HCT116 (cell line): ENCODE data around the gene SIGMAR1. TPM values are rescaled to one million over a fixed set of nuclear protein-coding genes. Genes with fewer than 3 reads are reported as not detected.

Experiments
- ATAC-seq: fragments of 200-7000 bp; cut with Tn5 transposase; 2 replicates; pipeline ENCODE4 v1.9.1; 2020; ENCODE audit warnings: mild to moderate bottlenecking, moderate library complexity
- BruUV-seq: library from RNA; stranded (reverse); fragments of 400-500 nt; replicated peaks from 2 replicates; lab custom pipeline; 2021; lab: Mats Ljungman, UMichigan
- CTCF ChIA-PET: fragments of 300-600 bp; sonication (Branson Sonifier 250); formaldehyde crosslinking; loops from one replicate; lab custom pipeline; 2021; ENCODE audit warnings: antibody characterized with exemption; lab: Charles Lee
- POLR2A ChIA-PET: fragments of 300-600, 350-600 bp; sonication (Branson Sonifier 250); formaldehyde crosslinking; loops from one replicate; lab custom pipeline; 2021; ENCODE audit warnings: antibody characterized with exemption; lab: Charles Lee
- RAD21 ChIA-PET, 2 experiments: fragments of 300-600 bp; sonication (Branson Sonifier 250); formaldehyde crosslinking; loops; one replicate each; lab custom pipeline; 2023; ENCODE audit warnings: low total read pairs in 2 of 2; ENCODE audit not compliant: uncharacterized antibody in 2 of 2, unreplicated experiment in 2 of 2, low non-redundant PET in 1 of 2; lab: Charles Lee
- DNase-seq: peaks from one replicate; pipeline ENCODE4 v3.0.0-alpha.2; 2010; ENCODE audit warnings: low read depth, low spot score
- H2AFZ ChIP-seq: fragments of 200-600 bp; shearing (Covaris generic), sonication (generic); 2 replicates; pipeline ENCODE4 v1.6.1; 2017; ENCODE audit warnings: low read depth, mixed run types, mixed read lengths, antibody characterized with exemption, low read length; ENCODE audit not compliant: poor library complexity, severe bottlenecking
- H3K27ac ChIP-seq: 2 replicates; pipeline ENCODE4 v1.5.1; 2012; ENCODE audit warnings: low read depth, low read length
- H3K27me3 ChIP-seq: fragments of 200-600 bp; sonication (generic); 2 replicates; pipeline ENCODE4 v1.6.1; 2016; ENCODE audit warnings: mixed run types, low read length, mixed read lengths; ENCODE audit not compliant: insufficient read depth
- H3K36me3 ChIP-seq, 2 experiments: fragments of 200-500 bp in 1 of 2; fragments of 200-600 bp in 1 of 2; sonication (Bioruptor generic) in 1 of 2; sonication (generic) in 1 of 2; 2 replicates each; pipeline versions ENCODE4 v1.5.1 to v1.6.1; 2014 to 2016; ENCODE audit warnings: low read length in 2 of 2, inconsistent platforms in 1 of 2, mixed read lengths in 1 of 2, mixed run types in 1 of 2; ENCODE audit not compliant: insufficient read depth in 2 of 2, control insufficient read depth in 1 of 2
- H3K4me1 ChIP-seq, 2 experiments: fragments of 200-600 bp in 1 of 2; sonication (generic) in 1 of 2; 2 replicates each; pipeline versions ENCODE4 v1.5.1 to v1.6.1; 2012 to 2017; ENCODE audit warnings: low read length in 2 of 2, inconsistent platforms in 1 of 2, mild to moderate bottlenecking in 1 of 2, mixed read lengths in 1 of 2, mixed run types in 1 of 2, moderate library complexity in 1 of 2; ENCODE audit not compliant: insufficient read depth in 2 of 2, control insufficient read depth in 1 of 2
- H3K4me2 ChIP-seq: fragments of 200-600 bp; sonication (generic); 2 replicates; pipeline ENCODE4 v1.6.1; 2017; ENCODE audit warnings: mixed run types, low read length, mixed read lengths
- H3K4me3 ChIP-seq, 2 experiments: fragments of 200-600 bp in 1 of 2; sonication (generic) in 1 of 2; replicated peaks in 1 of 2; 2 replicates each; pipeline ENCODE4 v1.5.1; 2011 to 2016; ENCODE audit warnings: low read length in 2 of 2, control low read depth in 1 of 2, low read depth in 1 of 2, mild to moderate bottlenecking in 1 of 2, mixed read lengths in 1 of 2, mixed run types in 1 of 2
- H3K79me2 ChIP-seq: fragments of 200-600 bp; sonication (generic); 2 replicates; pipeline ENCODE4 v1.6.1; 2017; ENCODE audit warnings: mild to moderate bottlenecking, mixed run types, low read length, moderate library complexity, mixed read lengths; ENCODE audit not compliant: insufficient read depth
- H3K9ac ChIP-seq: fragments of 200-600 bp; sonication (generic); 2 replicates; pipeline ENCODE4 v1.6.1; 2016; ENCODE audit warnings: low read length, mixed read lengths
- H3K9me2 ChIP-seq: fragments of 200-600 bp; sonication (generic), shearing (Covaris generic); 2 replicates; pipeline ENCODE4 v1.6.1; 2017; ENCODE audit warnings: mixed run types, mild to moderate bottlenecking, moderate library complexity; ENCODE audit not compliant: insufficient read depth
- H3K9me3 ChIP-seq, 2 experiments: fragments of 200-500 bp in 1 of 2; fragments of 200-600 bp in 1 of 2; sonication (Bioruptor generic) in 1 of 2; sonication (generic) in 1 of 2; 2 replicates each; pipeline ENCODE4 v1.6.1; 2014 to 2017; ENCODE audit warnings: low read length in 2 of 2, mixed read lengths in 2 of 2, inconsistent platforms in 1 of 2, low read depth in 1 of 2, mild to moderate bottlenecking in 1 of 2, mixed run types in 1 of 2, moderate library complexity in 1 of 2; ENCODE audit not compliant: control insufficient read depth in 1 of 2, insufficient read depth in 1 of 2
- H4K20me1 ChIP-seq: fragments of 200-600 bp; sonication (generic), shearing (Covaris generic); 2 replicates; pipeline ENCODE4 v1.6.1; 2017; ENCODE audit warnings: mixed run types, mild to moderate bottlenecking, moderate library complexity; ENCODE audit not compliant: insufficient read depth
- CBX3 ChIP-seq: IDR thresholded peaks from 2 replicates; pipeline ENCODE4 v1.6.1; 2012; ENCODE audit warnings: low read depth
- CEBPB ChIP-seq: IDR thresholded peaks from 2 replicates; pipeline ENCODE4 v1.6.1; 2012; ENCODE audit warnings: low read depth
- CTCF ChIP-seq, 3 experiments: fragments of 200-600 bp in 1 of 3; sonication (generic) in 1 of 3; IDR thresholded peaks in 2 of 3; conservative IDR thresholded peaks in 1 of 3; 2 replicates each; pipeline ENCODE4 v1.5.1; 2012 to 2017; ENCODE audit warnings: low read depth in 2 of 3, low read length in 2 of 3, antibody characterized with exemption in 1 of 3, borderline replicate concordance in 1 of 3, control low read depth in 1 of 3, mild to moderate bottlenecking in 1 of 3, mixed read lengths in 1 of 3, mixed run types in 1 of 3, moderate library complexity in 1 of 3; ENCODE audit not compliant: insufficient read depth in 1 of 3
- EGR1 ChIP-seq: IDR thresholded peaks from 2 replicates; pipeline ENCODE4 v1.6.1; 2012; ENCODE audit warnings: low read depth
- ELF1 ChIP-seq: IDR thresholded peaks from 2 replicates; pipeline ENCODE4 v1.6.1; 2012; ENCODE audit warnings: low read depth, borderline replicate concordance
- EZH2 ChIP-seq: fragments of 200-600 bp; sonication (generic); IDR thresholded peaks from 2 replicates; pipeline ENCODE4 v1.6.1; 2017; ENCODE audit warnings: antibody characterized with exemption, mixed run types
- EZH2phosphoT487 ChIP-seq: fragments of 200-600 bp; IDR thresholded peaks from 2 replicates; pipeline ENCODE4 v1.6.1; 2018; ENCODE audit warnings: antibody characterized with exemption, borderline replicate concordance
- FOSL1 ChIP-seq: IDR thresholded peaks from 2 replicates; pipeline ENCODE4 v1.6.1; 2012; ENCODE audit warnings: low read depth
- JUND ChIP-seq: IDR thresholded peaks from 2 replicates; pipeline ENCODE4 v1.6.1; 2012
- MAX ChIP-seq: IDR thresholded peaks from 2 replicates; pipeline ENCODE4 v1.6.1; 2012
- POLR2A ChIP-seq: IDR thresholded peaks from 2 replicates; pipeline ENCODE4 v1.7.0; 2011; ENCODE audit warnings: borderline replicate concordance; ENCODE audit not compliant: insufficient read depth, insufficient read length; ENCODE audit errors: extremely low read depth
- POLR2AphosphoS5 ChIP-seq: IDR thresholded peaks from 2 replicates; pipeline ENCODE4 v1.6.1; 2011; ENCODE audit warnings: mild to moderate bottlenecking, low read depth, low read length, moderate library complexity
- RAD21 ChIP-seq: IDR thresholded peaks from 2 replicates; pipeline ENCODE4 v1.6.1; 2012; ENCODE audit warnings: low read depth, mild to moderate bottlenecking
- REST ChIP-seq: IDR thresholded peaks from 2 replicates; pipeline ENCODE4 v1.6.1; 2012; ENCODE audit warnings: low read depth
- SIN3A ChIP-seq: IDR thresholded peaks from 2 replicates; pipeline ENCODE4 v1.6.1; 2012; ENCODE audit warnings: low read depth
- SP1 ChIP-seq: IDR thresholded peaks from 2 replicates; pipeline ENCODE4 v1.6.1; 2012; ENCODE audit warnings: low read depth
- TCF7L2 ChIP-seq: IDR thresholded peaks from 2 replicates; pipeline ENCODE4 v1.7.0; 2011; ENCODE audit warnings: borderline replicate concordance, inconsistent platforms; ENCODE audit not compliant: insufficient read depth, insufficient read length; ENCODE audit errors: extremely low read depth
- YY1 ChIP-seq: IDR thresholded peaks from 2 replicates; pipeline ENCODE4 v1.6.1; 2011; ENCODE audit warnings: low read length, low read depth, moderate library complexity, mild to moderate bottlenecking; ENCODE audit not compliant: insufficient replicate concordance; ENCODE audit errors: extremely low read depth
- ZFX ChIP-seq: fragments of 450-650 bp; IDR thresholded peaks from 2 replicates; pipeline ENCODE4 v1.6.1; 2017
- ZNF274 ChIP-seq: fragments of 200-500 bp; sonication (Bioruptor generic); IDR thresholded peaks from 2 replicates; pipeline ENCODE4 v1.6.1; 2014; ENCODE audit warnings: mild to moderate bottlenecking, low read depth, low read length, inconsistent platforms
- intact Hi-C: fragments of 100-400 bp; cut with micrococcal nuclease; formaldehyde crosslinking; loops from 2 replicates; pipeline ENCODE4 v1.10.0; 2022
- total RNA-seq: library from RNA; stranded (reverse); gene quantifications from one replicate; pipeline ENCODE4 v1.2.1, GENCODE V29; 2021; ENCODE audit not compliant: unreplicated experiment

The SIGMAR1 gene
- total RNA-seq, 1 experiment from 2014 or later = 109 TPM

- TF ChIP-seq REST (no peak), POLR2AphosphoS5 (no peak), MAX (no peak), CBX3 (no peak)
These were observed 15.0 kb upstream of the SIGMAR1 start (continued) for GRCh38 chr9:34652602-34653000.

- intact Hi-C loops = no loop called here
- Histone ChIP-seq H3K4me2 (peak within 1 kb of the TSS; percentile 83), H4K20me1 (no peaks in the 10 kb centered on the region), H3K9me3 (no peaks in the 10 kb centered on the region), H3K27me3 (no peaks in the 10 kb centered on the region), H3K9ac (peak within 1 kb of the TSS; percentile 58), H3K27ac (peak within 1 kb of the TSS; percentile 50), H3K79me2 (peaks cover 4% of the 10 kb centered on the region; the same call in 1 of the 2 replicates), H3K9me2 (no peaks in the 10 kb centered on the region), H3K4me3 (peak within 1 kb of the TSS; percentile 58 to 61), H3K36me3 (peaks cover 0 to 6% of the 10 kb centered on the region in 2 experiments; a peak in 1 of 4 replicates), H2AFZ (no peak within 1 kb of the TSS), H3K4me1 (peaks cover 19 to 39% of the 10 kb centered on the region in 2 experiments)
- TF ChIP-seq EZH2phosphoT487 = no peak
- no peak for TF ChIP-seq CTCF (IDR thresholded peaks at IDR 0.05 in 2 of 3, conservative IDR thresholded peaks at IDR 0.05 in 1 of 3; ENCODE audit: borderline replicate concordance in 1 of 3, insufficient read depth in 1 of 3, low read depth in 2 of 3, low read length in 2 of 3)
- no peak for TF ChIP-seq SIN3A
- TF ChIP-seq FOSL1 = no peak
- TF ChIP-seq ELF1 = no peak
- TF ChIP-seq CEBPB = no peak
- TF ChIP-seq POLR2A = peak; percentile 45
- TF ChIP-seq ZNF274 = no peak
- peak; percentile 46 for TF ChIP-seq YY1
- TF ChIP-seq EGR1 = no peak
- TF ChIP-seq TCF7L2 = peak; percentile 63
- peak; percentile 35; the same call in 1 of the 2 replicates for TF ChIP-seq ZFX
- TF ChIP-seq JUND = no peak
- TF ChIP-seq SP1 = no peak
- no peak for TF ChIP-seq MAX
- peak; percentile 93 for TF ChIP-seq POLR2AphosphoS5
- no peak for TF ChIP-seq EZH2
- no peak for TF ChIP-seq CBX3
- no peak for TF ChIP-seq RAD21
- ChIA-PET POLR2A (interaction anchor here (1.3 to 1.5 kb wide), 2 partner anchors 13 to 14 kb away, joined by 5 to 8 read pairs; partner anchors contain the start of gene SIGMAR1), RAD21 (no interaction called here), CTCF (interaction anchor here (0.9 to 1.4 kb wide), 3 partner anchors 13 to 108 kb away, joined by 3 to 4 read pairs (median 4); no protein-coding TSS in a partner anchor)
- DNase-seq = peak; percentile 80
- ATAC-seq = peak; percentile 94
- no TSS peak for BruUV-seq
These were observed 14.5 kb upstream of the SIGMAR1 start, which contains the start of gene IL11RA for GRCh38 chr9:34651876-34652601. Gene IL11RA, plus strand, starts transcription at chr9:34652185. Its CDS starts 3,033 bp downstream, at chr9:34655218.
